NCI-H187 (cell line): ENCODE measurements around the gene ZER1.
"Not testable (repeated sequence)": the region's sequence is repeated elsewhere in the genome, so short reads cannot be mapped to it uniquely, and the experiment has no call there.

ENCODE experiments used
- DNase-seq, 2 experiments: peaks; one replicate each; lab custom pipeline; 2025; lab: John Stamatoyannopoulos, UW

ZER1 gene

GRCh38 chr9:128693738-128694137 is 78.0 kb downstream of the ZER1 start:
- DNase-seq, result not testable (repeated sequence)

GRCh38 chr9:128690684-128691034 is 81.1 kb downstream of the ZER1 start:
- no peak for DNase-seq

GRCh38 chr9:128689820-128690683 is 81.7 kb downstream of the ZER1 start:
- no peak for DNase-seq

- no peak for DNase-seq
Observed at GRCh38 chr9:128689293-128689774, 82.4 kb downstream of the ZER1 start.

- peak; percentile 46 to 84 for DNase-seq
Observed at GRCh38 chr9:128688501-128689292, 83.0 kb downstream of the ZER1 start, which contains the start of gene SET. Gene SET (plus strand): TSS chr9:128689222. CDS start chr9:128689583, 361 bp downstream.

- no peak for DNase-seq
Observed at GRCh38 chr9:128687453-128687852, 84.3 kb downstream of the ZER1 start.

- no peak for DNase-seq
Observed at GRCh38 chr9:128685636-128686489, 85.9 kb downstream of the ZER1 start.

- DNase-seq, result no peak
Observed at GRCh38 chr9:128684325-128685199, 87.2 kb downstream of the ZER1 start.

- no peak for DNase-seq
Observed at GRCh38 chr9:128684065-128684324, 87.7 kb downstream of the ZER1 start.

- no peak for DNase-seq
Observed at GRCh38 chr9:128683340-128684064, 88.2 kb downstream of the ZER1 start.
